H1 (cell line): ENCODE results near the gene ZXDC. TPM values are rescaled to one million over a fixed set of nuclear protein-coding genes. Genes with fewer than 3 reads are reported as not detected.

Source experiments
- CTCF ChIA-PET: fragments of 300-600 bp; sonication (Branson Sonifier 250); formaldehyde crosslinking; loops from one replicate; lab custom pipeline; 2021; ENCODE audit not compliant: partially characterized antibody; lab: Charles Lee
- POLR2A ChIA-PET: fragments of 300-600 bp; sonication (Branson Sonifier 250); formaldehyde crosslinking; loops from one replicate; lab custom pipeline; 2021; ENCODE audit warnings: inconsistent platforms; ENCODE audit not compliant: partially characterized antibody; lab: Charles Lee
- DNase-seq, 2 experiments: peaks; one replicate each; pipeline versions ENCODE4 v3.0.0 to v3.0.0-alpha.2; 2010 to 2022; ENCODE audit warnings: low spot score in 2 of 2, low read depth in 1 of 2, mixed read lengths in 1 of 2
- FAIRE-seq: peaks from 2 replicates; lab custom pipeline; 2011; peaks lifted over from hg19 to GRCh38; lab: Jason Lieb, UNC
- H2AFZ ChIP-seq: 2 replicates; pipeline ENCODE4 v1.8.1; 2012; ENCODE audit warnings: low read length, inconsistent platforms
- H2AK5ac ChIP-seq: 2 replicates; pipeline ENCODE4 v1.6.1; 2013; ENCODE audit warnings: low read depth, low read length
- H2BK120ac ChIP-seq: replicated peaks from 2 replicates; pipeline ENCODE3; 2013; ENCODE audit warnings: low read depth, low read length, inconsistent platforms
- H2BK12ac ChIP-seq: 2 replicates; pipeline ENCODE4 v1.6.1; 2013; ENCODE audit warnings: low read depth, low read length
- H2BK15ac ChIP-seq: 2 replicates; pipeline ENCODE4 v1.6.1; 2013; ENCODE audit warnings: low read length
- H2BK20ac ChIP-seq: 2 replicates; pipeline ENCODE4 v1.6.1; 2013; ENCODE audit warnings: low read length
- H2BK5ac ChIP-seq: 2 replicates; pipeline ENCODE4 v1.6.1; 2013; ENCODE audit warnings: low read depth, low read length
- H3K14ac ChIP-seq: 2 replicates; pipeline ENCODE4 v1.6.1; 2013; ENCODE audit warnings: inconsistent platforms; ENCODE audit not compliant: insufficient read length
- H3K18ac ChIP-seq: 2 replicates; pipeline ENCODE4 v1.6.1; 2013; ENCODE audit warnings: low read length; ENCODE audit errors: extremely low read depth
- H3K23ac ChIP-seq: 2 replicates; pipeline ENCODE4 v1.6.1; 2013; ENCODE audit warnings: inconsistent platforms; ENCODE audit not compliant: insufficient read length
- H3K23me2 ChIP-seq: 2 replicates; pipeline ENCODE4 v1.6.1; 2013; ENCODE audit warnings: low read depth, low read length
- H3K27ac ChIP-seq: 2 replicates; pipeline ENCODE4 v1.6.1; 2011; ENCODE audit warnings: low read depth, low read length, inconsistent platforms
- H3K27me3 ChIP-seq, 4 experiments: replicated peaks in 1 of 4; 1 replicate in 1 of 4; 2 replicates in 3 of 4; pipeline versions ENCODE4 v1.6.1 to v1.8.1; 2011 to 2013; ENCODE audit warnings: low read length in 3 of 4, mild to moderate bottlenecking in 3 of 4, inconsistent platforms in 2 of 4, mixed read lengths in 2 of 4, moderate library complexity in 1 of 4; ENCODE audit not compliant: control insufficient read depth in 3 of 4, insufficient read depth in 3 of 4; ENCODE audit errors: extremely low read depth in 1 of 4
- H3K36me3 ChIP-seq, 4 experiments: 2 replicates each; pipeline versions ENCODE4 v1.6.1 to v1.8.1; 2011 to 2013; ENCODE audit warnings: mild to moderate bottlenecking in 4 of 4, low read length in 3 of 4, moderate library complexity in 2 of 4, control low read depth in 1 of 4, inconsistent platforms in 1 of 4; ENCODE audit not compliant: insufficient read depth in 4 of 4, control insufficient read depth in 2 of 4
- H3K4ac ChIP-seq: replicated peaks from 2 replicates; pipeline ENCODE3; 2013; ENCODE audit warnings: low read length, low read depth, mixed read lengths, inconsistent platforms; ENCODE audit not compliant: insufficient read length
- H3K4me1 ChIP-seq, 4 experiments: replicated peaks in 1 of 4; 1 replicate in 1 of 4; 2 replicates in 3 of 4; pipeline versions ENCODE4 v1.6.1 to v1.8.1; 2011 to 2013; ENCODE audit warnings: low read length in 3 of 4, inconsistent platforms in 2 of 4, mixed read lengths in 1 of 4; ENCODE audit not compliant: insufficient read depth in 4 of 4, control insufficient read depth in 3 of 4
- H3K4me2 ChIP-seq, 2 experiments: 2 replicates each; pipeline versions ENCODE4 v1.6.1 to v1.8.1; 2011 to 2013; ENCODE audit warnings: low read depth in 2 of 2, low read length in 2 of 2, control low read depth in 1 of 2, inconsistent platforms in 1 of 2, mild to moderate bottlenecking in 1 of 2; ENCODE audit not compliant: insufficient read depth in 1 of 2
- H3K4me3 ChIP-seq, 4 experiments: fragments of 200-600, 300-600 bp in 1 of 4; sonication (generic), shearing (Covaris generic), sonication (Bioruptor Twin) in 1 of 4; 2 replicates each; pipeline versions ENCODE4 v1.5.1 to v1.8.1; 2011 to 2016; ENCODE audit warnings: low read length in 4 of 4, low read depth in 3 of 4, control low read depth in 2 of 4, inconsistent platforms in 2 of 4, mild to moderate bottlenecking in 2 of 4, mixed read lengths in 1 of 4, moderate library complexity in 1 of 4; ENCODE audit not compliant: insufficient read depth in 2 of 4; ENCODE audit errors: extremely low read depth in 1 of 4
- H3K56ac ChIP-seq: replicated peaks from 2 replicates; pipeline ENCODE3; 2013; ENCODE audit warnings: low read depth, mild to moderate bottlenecking, mixed read lengths, low read length, inconsistent platforms; ENCODE audit not compliant: insufficient read length
- H3K79me1 ChIP-seq: 2 replicates; pipeline ENCODE4 v1.6.1; 2013; ENCODE audit warnings: low read depth, low read length, control low read depth
- H3K79me2 ChIP-seq, 2 experiments: 2 replicates each; pipeline versions ENCODE4 v1.6.1 to v1.8.1; 2012 to 2013; ENCODE audit warnings: low read length in 2 of 2, mild to moderate bottlenecking in 2 of 2, inconsistent platforms in 1 of 2; ENCODE audit not compliant: insufficient read depth in 2 of 2, control insufficient read depth in 1 of 2
- H3K9ac ChIP-seq, 4 experiments: replicated peaks in 1 of 4; 1 replicate in 1 of 4; 2 replicates in 3 of 4; pipeline versions ENCODE4 v1.6.1 to v1.8.1; 2011 to 2013; ENCODE audit warnings: low read depth in 3 of 4, low read length in 3 of 4, control low read depth in 2 of 4, mild to moderate bottlenecking in 2 of 4, moderate library complexity in 2 of 4, inconsistent platforms in 1 of 4; ENCODE audit errors: extremely low read depth in 1 of 4
- H3K9me3 ChIP-seq, 2 experiments: 2 replicates each; pipeline versions ENCODE4 v1.6.1 to v1.8.1; 2012 to 2013; ENCODE audit warnings: mild to moderate bottlenecking in 2 of 2, moderate library complexity in 2 of 2, control low read depth in 1 of 2, inconsistent platforms in 1 of 2, low read depth in 1 of 2, low read length in 1 of 2, mixed read lengths in 1 of 2; ENCODE audit not compliant: insufficient read depth in 2 of 2
- H4K20me1 ChIP-seq, 2 experiments: replicated peaks in 1 of 2; 2 replicates each; pipeline versions ENCODE3 to v1.8.1; 2011 to 2013; ENCODE audit warnings: inconsistent platforms in 2 of 2, low read length in 2 of 2, mild to moderate bottlenecking in 1 of 2; ENCODE audit not compliant: insufficient read depth in 2 of 2, control insufficient read depth in 1 of 2
- H4K5ac ChIP-seq: 2 replicates; pipeline ENCODE4 v1.6.1; 2013; ENCODE audit warnings: low read length, low read depth, mixed read lengths, inconsistent platforms; ENCODE audit not compliant: insufficient read length
- H4K8ac ChIP-seq: 2 replicates; pipeline ENCODE4 v1.8.0; 2013; ENCODE audit warnings: mild to moderate bottlenecking, moderate library complexity, low read length, inconsistent platforms; ENCODE audit not compliant: insufficient read depth; ENCODE audit errors: extremely low read depth
- H4K91ac ChIP-seq: replicated peaks from 2 replicates; pipeline ENCODE3; 2013; ENCODE audit warnings: low read length, mixed read lengths, inconsistent platforms; ENCODE audit not compliant: insufficient read length
- ATF2 ChIP-seq: IDR thresholded peaks from 2 replicates; pipeline ENCODE4 v1.6.1; 2012; ENCODE audit warnings: low read length, inconsistent platforms
- CBX8 ChIP-seq: fragments of 300-800, 300-1000 bp; sonication (generic); IDR thresholded peaks from 2 replicates; pipeline ENCODE4 v1.7.1; 2016; ENCODE audit warnings: low read depth, low read length, borderline replicate concordance
- CEBPB ChIP-seq: IDR thresholded peaks from 2 replicates; pipeline ENCODE4 v1.6.1; 2012; ENCODE audit warnings: low read depth, low read length
- GTF2F1 ChIP-seq: IDR thresholded peaks from 2 replicates; pipeline ENCODE4 v1.6.1; 2012; ENCODE audit warnings: low read depth, low read length, improper control_type of control experiment, borderline replicate concordance
- JUN ChIP-seq: IDR thresholded peaks from 2 replicates; pipeline ENCODE4 v1.6.1; 2011; ENCODE audit warnings: low read depth, mild to moderate bottlenecking, improper control_type of control experiment, low read length
- JUND ChIP-seq: IDR thresholded peaks from 2 replicates; pipeline ENCODE4 v1.6.1; 2011; ENCODE audit warnings: mild to moderate bottlenecking, improper control_type of control experiment, low read length
- KDM4A ChIP-seq: IDR thresholded peaks from one replicate; pipeline ENCODE4 v1.7.1; 2012; ENCODE audit warnings: low read depth, mild to moderate bottlenecking, moderate library complexity, low read length, inconsistent platforms; ENCODE audit not compliant: severe bottlenecking
- NRF1 ChIP-seq: IDR thresholded peaks from 2 replicates; pipeline ENCODE4 v1.6.1; 2011; ENCODE audit warnings: mild to moderate bottlenecking, low read depth, low read length, improper control_type of control experiment
- PHF8 ChIP-seq: fragments of 200-600 bp; sonication (generic); conservative IDR thresholded peaks from 2 replicates; pipeline ENCODE4 v1.7.1; 2012; ENCODE audit warnings: low read depth, mild to moderate bottlenecking, inconsistent platforms, low read length, moderate library complexity
- POLR2A ChIP-seq, 2 experiments: IDR thresholded peaks; 1 replicate in 1 of 2; 2 replicates in 1 of 2; pipeline ENCODE4 v1.6.1; 2011; ENCODE audit warnings: low read depth in 2 of 2, low read length in 2 of 2, mild to moderate bottlenecking in 2 of 2; ENCODE audit errors: control extremely low read depth in 1 of 2
- SRF ChIP-seq: IDR thresholded peaks from 2 replicates; pipeline ENCODE4 v1.6.1; 2011; ENCODE audit warnings: mild to moderate bottlenecking, low read depth, low read length, moderate library complexity
- TAF1 ChIP-seq: IDR thresholded peaks from 2 replicates; pipeline ENCODE4 v1.6.1; 2011; ENCODE audit warnings: mild to moderate bottlenecking, low read depth, low read length
- TAF7 ChIP-seq: optimal IDR thresholded peaks from 2 replicates; pipeline ENCODE3; 2011; ENCODE audit warnings: low read depth, mild to moderate bottlenecking, inconsistent platforms, low read length, moderate library complexity, borderline replicate concordance
- WGBS, 2 experiments: shearing (Covaris generic) in 1 of 2; methylation state at CpG; one replicate each; pipeline versions ENCODE4 v1.1.6 to v1.1.7; 2013 to 2015; ENCODE audit warnings: low lambda C conversion rate in 2 of 2, mixed read lengths in 2 of 2, inconsistent platforms in 1 of 2, low coverage in 1 of 2, missing lambda C conversion rate in 1 of 2; ENCODE audit not compliant: insufficient replicate concordance in 2 of 2, insufficient coverage in 1 of 2, insufficient read length in 1 of 2; ENCODE audit errors: extremely low coverage in 1 of 2, missing lambda C conversion rate in 1 of 2; 5-methylcytosine and 5-hydroxymethylcytosine counted together
- polyA plus RNA-seq, 7 experiments: library from polyadenylated mRNA; depleted of rRNA in 3 of 7; stranded (reverse) in 5 of 7; unstranded in 2 of 7; fragments of >200 nt in 5 of 7; fragments of 200-250 nt in 2 of 7; gene quantifications; 1 replicate in 5 of 7; 2 replicates in 1 of 7; 4 replicates in 1 of 7; pipeline versions ENCODE4 v1.2.1 to v1.2.3, GENCODE V29; 2011 to 2013; ENCODE audit warnings: missing spikeins in 2 of 7, mixed read lengths in 2 of 7
- total RNA-seq: library from RNA; stranded (reverse); fragmentation: NEBNext Ultra II Directional; extraction: Animal tissue kit (Norgen Biotek cat#: 25700); gene quantifications from 2 replicates; pipeline ENCODE4 v1.2.1, GENCODE V29; 2021

Gene ZXDC
- total and polyA plus RNA-seq, 2 of the 8 experiments (the other 6 are each of a cell fraction or from before 2014, with no cell fraction given) = 12.7 to 24.3 TPM

DNA sequence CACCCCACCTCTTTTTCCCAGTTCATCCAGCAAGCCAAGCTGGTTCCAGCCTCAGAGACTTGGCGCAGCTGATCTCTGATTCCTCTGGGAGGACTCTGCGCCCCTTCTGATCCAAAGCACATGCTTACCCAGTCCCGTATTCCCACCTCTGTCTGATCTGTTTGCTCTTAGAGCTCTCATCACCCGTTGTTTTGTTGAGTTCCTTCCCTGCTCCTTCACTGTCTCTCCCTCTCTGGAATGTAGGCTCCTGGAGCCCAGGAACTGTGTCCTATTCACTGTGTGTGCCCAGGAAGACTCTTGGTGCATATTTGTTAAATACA, 1.3 kb upstream of the ZXDC start:
- peak overlapping the region; percentile 100 for H2AFZ ChIP-seq
- peaks cover 8% of the 10 kb centered on the region for H3K79me1 ChIP-seq
- no peak overlapping the region for H4K5ac ChIP-seq
- H4K20me1 ChIP-seq = peaks cover 13% of the 10 kb centered on the region in 2 experiments
- FAIRE-seq = no peak
- H3K14ac ChIP-seq = no peak overlapping the region
- H3K79me2 ChIP-seq = peaks cover 0 to 25% of the 10 kb centered on the region in 2 experiments; a peak in 2 of 4 replicates
- H3K23me2 ChIP-seq = peaks cover 15% of the 10 kb centered on the region
- no peak overlapping the region for H4K8ac ChIP-seq
- no peak overlapping the region for H3K56ac ChIP-seq
- no peak overlapping the region for H4K91ac ChIP-seq
- peak overlapping the region; percentile 98 to 99 for H3K4me2 ChIP-seq
- H2BK5ac ChIP-seq = peak overlapping the region; percentile 94; the same call in 1 of the 2 replicates
- H3K4me3 ChIP-seq = no peak overlapping the region; a peak in 1 of 8 replicates
- H3K9me3 ChIP-seq = no peaks in the 10 kb centered on the region
- peaks cover 0 to under 1% (median 0%) of the 10 kb centered on the region in 4 experiments; a peak in 2 of 8 replicates for H3K36me3 ChIP-seq
- 0 out of 2 replicates have a peak overlapping the region, but pooled peaks have one; percentile 80 for H2BK20ac ChIP-seq
- no peak overlapping the region; the same call in 1 of the 2 replicates for H3K27ac ChIP-seq
- peak overlapping the region; percentile 90 for H3K18ac ChIP-seq
- peak overlapping the region; percentile 24 for H3K4ac ChIP-seq
- no peak for DNase-seq
- WGBS, 2 experiments = 58% methylated on average over 3 of the region's 4 CpGs; no CpG with 5 or more reads in 1 of the 2 experiments
- no peaks in the 10 kb centered on the region for H3K27me3 ChIP-seq
- no peak overlapping the region for H2AK5ac ChIP-seq
- CTCF ChIA-PET = interaction anchor here (0.9 to 3.1 kb wide), 4 partner anchors 12 to 343 kb away, joined by 3 to 15 read pairs (median 4); no protein-coding TSS in a partner anchor
- H2BK120ac ChIP-seq = no peak overlapping the region
- no peak overlapping the region for H3K23ac ChIP-seq
- H3K9ac ChIP-seq = peak overlapping the region in 1 of 4 experiments; percentile 45; a peak in 2 of 7 replicates
- peaks cover 9 to 22% (median 14%) of the 10 kb centered on the region in 4 experiments for H3K4me1 ChIP-seq
- POLR2A ChIA-PET = interaction anchor here (0.8 to 4.2 kb wide), 3 partner anchors 9 to 58 kb away, joined by 3 to 23 read pairs (median 4); no protein-coding TSS in a partner anchor
- H2BK12ac ChIP-seq = 0 out of 2 replicates have a peak overlapping the region, but pooled peaks have one; percentile 88
- peak overlapping the region; percentile 88 for H2BK15ac ChIP-seq
- TF ChIP-seq KDM4A (no peak), POLR2A (IDR thresholded peaks at IDR 0.05; ENCODE audit: control extremely low read depth in 1 of 2, low read depth in 2 of 2, low read length in 2 of 2) (no peak), TAF1 (no peak), JUN (no peak), PHF8 (no peak), TAF7 (no peak), SRF (no peak), ATF2 (no peak), CBX8 (no peak), NRF1 (no peak), GTF2F1 (no peak), JUND (no peak), CEBPB (no peak)
